GM20000 (cell line): ENCODE results near the gene TOB2.

Experiments used
- DNase-seq: peaks from one replicate; pipeline ENCODE4 v3.0.0; 2012; ENCODE audit warnings: low spot score
- CTCF ChIP-seq: IDR thresholded peaks from 2 replicates; pipeline ENCODE4 v1.5.1; 2012; ENCODE audit warnings: mild to moderate bottlenecking, control low read depth; ENCODE audit errors: extremely low read depth, missing control alignments

TOB2 gene

GRCh38 chr22:41459431-41459830 lies 12.8 kb upstream of the TOB2 start:
- DNase-seq: no peak

GRCh38 chr22:41458161-41458728 lies 11.6 kb upstream of the TOB2 start:
- TF ChIP-seq CTCF: no peak
- DNase-seq: no peak

More at GRCh38 chr22:41459431-41459830, 12.8 kb upstream of the TOB2 start:
- no peak for TF ChIP-seq CTCF

GRCh38 chr22:41448189-41448808 lies 1.7 kb upstream of the TOB2 start:
- DNase-seq: peak; percentile 90
- TF ChIP-seq CTCF: no peak

- no peak for TF ChIP-seq CTCF
- DNase-seq: peak; percentile 64
Measured at GRCh38 chr22:41447435-41448188, 1.0 kb upstream of the TOB2 start.

GRCh38 chr22:41446057-41446501 lies 522 bp downstream of the TOB2 start:
- no peak for DNase-seq
- TF ChIP-seq CTCF: no peak

GRCh38 chr22:41445129-41446056 lies 1.2 kb downstream of the TOB2 start:
- no peak for TF ChIP-seq CTCF
- no peak for DNase-seq
